H1 (cell line): ENCODE measurements around the gene MAST2. TPM values are rescaled to one million over a fixed set of nuclear protein-coding genes. Genes with fewer than 3 reads are reported as not detected.

Experiments used
- CTCF ChIA-PET: fragments of 300-600 bp; sonication (Branson Sonifier 250); formaldehyde crosslinking; loops from one replicate; lab custom pipeline; 2021; ENCODE audit not compliant: partially characterized antibody; lab: Charles Lee
- POLR2A ChIA-PET: fragments of 300-600 bp; sonication (Branson Sonifier 250); formaldehyde crosslinking; loops from one replicate; lab custom pipeline; 2021; ENCODE audit warnings: inconsistent platforms; ENCODE audit not compliant: partially characterized antibody; lab: Charles Lee
- DNase-seq, 2 experiments: peaks; one replicate each; pipeline versions ENCODE4 v3.0.0 to v3.0.0-alpha.2; 2010 to 2022; ENCODE audit warnings: low spot score in 2 of 2, low read depth in 1 of 2, mixed read lengths in 1 of 2
- FAIRE-seq: peaks from 2 replicates; lab custom pipeline; 2011; peaks lifted over from hg19 to GRCh38; lab: Jason Lieb, UNC
- H2AFZ ChIP-seq: 2 replicates; pipeline ENCODE4 v1.8.1; 2012; ENCODE audit warnings: low read length, inconsistent platforms
- H2AK5ac ChIP-seq: 2 replicates; pipeline ENCODE4 v1.6.1; 2013; ENCODE audit warnings: low read depth, low read length
- H2BK120ac ChIP-seq: replicated peaks from 2 replicates; pipeline ENCODE3; 2013; ENCODE audit warnings: low read depth, low read length, inconsistent platforms
- H2BK12ac ChIP-seq: 2 replicates; pipeline ENCODE4 v1.6.1; 2013; ENCODE audit warnings: low read depth, low read length
- H2BK15ac ChIP-seq: 2 replicates; pipeline ENCODE4 v1.6.1; 2013; ENCODE audit warnings: low read length
- H2BK20ac ChIP-seq: 2 replicates; pipeline ENCODE4 v1.6.1; 2013; ENCODE audit warnings: low read length
- H2BK5ac ChIP-seq: 2 replicates; pipeline ENCODE4 v1.6.1; 2013; ENCODE audit warnings: low read depth, low read length
- H3K14ac ChIP-seq: 2 replicates; pipeline ENCODE4 v1.6.1; 2013; ENCODE audit warnings: inconsistent platforms; ENCODE audit not compliant: insufficient read length
- H3K18ac ChIP-seq: 2 replicates; pipeline ENCODE4 v1.6.1; 2013; ENCODE audit warnings: low read length; ENCODE audit errors: extremely low read depth
- H3K23ac ChIP-seq: 2 replicates; pipeline ENCODE4 v1.6.1; 2013; ENCODE audit warnings: inconsistent platforms; ENCODE audit not compliant: insufficient read length
- H3K23me2 ChIP-seq: 2 replicates; pipeline ENCODE4 v1.6.1; 2013; ENCODE audit warnings: low read depth, low read length
- H3K27ac ChIP-seq: 2 replicates; pipeline ENCODE4 v1.6.1; 2011; ENCODE audit warnings: low read depth, low read length, inconsistent platforms
- H3K27me3 ChIP-seq, 4 experiments: replicated peaks in 1 of 4; 1 replicate in 1 of 4; 2 replicates in 3 of 4; pipeline versions ENCODE4 v1.6.1 to v1.8.1; 2011 to 2013; ENCODE audit warnings: low read length in 3 of 4, mild to moderate bottlenecking in 3 of 4, inconsistent platforms in 2 of 4, mixed read lengths in 2 of 4, moderate library complexity in 1 of 4; ENCODE audit not compliant: control insufficient read depth in 3 of 4, insufficient read depth in 3 of 4; ENCODE audit errors: extremely low read depth in 1 of 4
- H3K36me3 ChIP-seq, 4 experiments: 2 replicates each; pipeline versions ENCODE4 v1.6.1 to v1.8.1; 2011 to 2013; ENCODE audit warnings: mild to moderate bottlenecking in 4 of 4, low read length in 3 of 4, moderate library complexity in 2 of 4, control low read depth in 1 of 4, inconsistent platforms in 1 of 4; ENCODE audit not compliant: insufficient read depth in 4 of 4, control insufficient read depth in 2 of 4
- H3K4ac ChIP-seq: replicated peaks from 2 replicates; pipeline ENCODE3; 2013; ENCODE audit warnings: low read length, low read depth, mixed read lengths, inconsistent platforms; ENCODE audit not compliant: insufficient read length
- H3K4me1 ChIP-seq, 4 experiments: replicated peaks in 1 of 4; 1 replicate in 1 of 4; 2 replicates in 3 of 4; pipeline versions ENCODE4 v1.6.1 to v1.8.1; 2011 to 2013; ENCODE audit warnings: low read length in 3 of 4, inconsistent platforms in 2 of 4, mixed read lengths in 1 of 4; ENCODE audit not compliant: insufficient read depth in 4 of 4, control insufficient read depth in 3 of 4
- H3K4me2 ChIP-seq, 2 experiments: 2 replicates each; pipeline versions ENCODE4 v1.6.1 to v1.8.1; 2011 to 2013; ENCODE audit warnings: low read depth in 2 of 2, low read length in 2 of 2, control low read depth in 1 of 2, inconsistent platforms in 1 of 2, mild to moderate bottlenecking in 1 of 2; ENCODE audit not compliant: insufficient read depth in 1 of 2
- H3K4me3 ChIP-seq, 4 experiments: fragments of 200-600, 300-600 bp in 1 of 4; sonication (generic), shearing (Covaris generic), sonication (Bioruptor Twin) in 1 of 4; 2 replicates each; pipeline versions ENCODE4 v1.5.1 to v1.8.1; 2011 to 2016; ENCODE audit warnings: low read length in 4 of 4, low read depth in 3 of 4, control low read depth in 2 of 4, inconsistent platforms in 2 of 4, mild to moderate bottlenecking in 2 of 4, mixed read lengths in 1 of 4, moderate library complexity in 1 of 4; ENCODE audit not compliant: insufficient read depth in 2 of 4; ENCODE audit errors: extremely low read depth in 1 of 4
- H3K56ac ChIP-seq: replicated peaks from 2 replicates; pipeline ENCODE3; 2013; ENCODE audit warnings: low read depth, mild to moderate bottlenecking, mixed read lengths, low read length, inconsistent platforms; ENCODE audit not compliant: insufficient read length
- H3K79me1 ChIP-seq: 2 replicates; pipeline ENCODE4 v1.6.1; 2013; ENCODE audit warnings: low read depth, low read length, control low read depth
- H3K79me2 ChIP-seq, 2 experiments: 2 replicates each; pipeline versions ENCODE4 v1.6.1 to v1.8.1; 2012 to 2013; ENCODE audit warnings: low read length in 2 of 2, mild to moderate bottlenecking in 2 of 2, inconsistent platforms in 1 of 2; ENCODE audit not compliant: insufficient read depth in 2 of 2, control insufficient read depth in 1 of 2
- H3K9ac ChIP-seq, 4 experiments: replicated peaks in 1 of 4; 1 replicate in 1 of 4; 2 replicates in 3 of 4; pipeline versions ENCODE4 v1.6.1 to v1.8.1; 2011 to 2013; ENCODE audit warnings: low read depth in 3 of 4, low read length in 3 of 4, control low read depth in 2 of 4, mild to moderate bottlenecking in 2 of 4, moderate library complexity in 2 of 4, inconsistent platforms in 1 of 4; ENCODE audit errors: extremely low read depth in 1 of 4
- H3K9me3 ChIP-seq, 2 experiments: 2 replicates each; pipeline versions ENCODE4 v1.6.1 to v1.8.1; 2012 to 2013; ENCODE audit warnings: mild to moderate bottlenecking in 2 of 2, moderate library complexity in 2 of 2, control low read depth in 1 of 2, inconsistent platforms in 1 of 2, low read depth in 1 of 2, low read length in 1 of 2, mixed read lengths in 1 of 2; ENCODE audit not compliant: insufficient read depth in 2 of 2
- H4K20me1 ChIP-seq, 2 experiments: replicated peaks in 1 of 2; 2 replicates each; pipeline versions ENCODE3 to v1.8.1; 2011 to 2013; ENCODE audit warnings: inconsistent platforms in 2 of 2, low read length in 2 of 2, mild to moderate bottlenecking in 1 of 2; ENCODE audit not compliant: insufficient read depth in 2 of 2, control insufficient read depth in 1 of 2
- H4K5ac ChIP-seq: 2 replicates; pipeline ENCODE4 v1.6.1; 2013; ENCODE audit warnings: low read length, low read depth, mixed read lengths, inconsistent platforms; ENCODE audit not compliant: insufficient read length
- H4K8ac ChIP-seq: 2 replicates; pipeline ENCODE4 v1.8.0; 2013; ENCODE audit warnings: mild to moderate bottlenecking, moderate library complexity, low read length, inconsistent platforms; ENCODE audit not compliant: insufficient read depth; ENCODE audit errors: extremely low read depth
- H4K91ac ChIP-seq: replicated peaks from 2 replicates; pipeline ENCODE3; 2013; ENCODE audit warnings: low read length, mixed read lengths, inconsistent platforms; ENCODE audit not compliant: insufficient read length
- BACH1 ChIP-seq: IDR thresholded peaks from 2 replicates; pipeline ENCODE4 v1.6.1; 2012; ENCODE audit warnings: low read length, improper control_type of control experiment
- BRCA1 ChIP-seq: IDR thresholded peaks from 2 replicates; pipeline ENCODE4 v1.6.1; 2012; ENCODE audit warnings: low read depth, low read length, improper control_type of control experiment
- CBX5 ChIP-seq: fragments of 300-800, 300-1000 bp; sonication (generic); IDR thresholded peaks from 2 replicates; pipeline ENCODE4 v1.7.1; 2016; ENCODE audit warnings: antibody characterized with exemption, low read length, low read depth
- CBX8 ChIP-seq: fragments of 300-800, 300-1000 bp; sonication (generic); IDR thresholded peaks from 2 replicates; pipeline ENCODE4 v1.7.1; 2016; ENCODE audit warnings: low read depth, low read length, borderline replicate concordance
- EGR1 ChIP-seq: IDR thresholded peaks from 2 replicates; pipeline ENCODE4 v1.6.1; 2011; ENCODE audit warnings: low read depth, low read length, borderline replicate concordance
- FOSL1 ChIP-seq: IDR thresholded peaks from 2 replicates; pipeline ENCODE4 v1.6.1; 2011; ENCODE audit warnings: mild to moderate bottlenecking, low read depth, low read length, moderate library complexity; ENCODE audit not compliant: insufficient read depth
- GABPA ChIP-seq: IDR thresholded peaks from 2 replicates; pipeline ENCODE4 v1.6.1; 2011; ENCODE audit warnings: mild to moderate bottlenecking, low read length, moderate library complexity, borderline replicate concordance; ENCODE audit not compliant: insufficient read depth
- PHF8 ChIP-seq: fragments of 200-600 bp; sonication (generic); conservative IDR thresholded peaks from 2 replicates; pipeline ENCODE4 v1.7.1; 2012; ENCODE audit warnings: low read depth, mild to moderate bottlenecking, inconsistent platforms, low read length, moderate library complexity
- RBBP5 ChIP-seq: IDR thresholded peaks from 2 replicates; pipeline ENCODE4 v1.7.1; 2012; ENCODE audit warnings: low read depth, mild to moderate bottlenecking, inconsistent platforms, low read length, moderate library complexity, borderline replicate concordance
- RNF2 ChIP-seq: fragments of 200-900, 300-1000 bp; sonication (generic); IDR thresholded peaks from 2 replicates; pipeline ENCODE4 v1.7.1; 2016; ENCODE audit warnings: borderline replicate concordance, low read depth, mild to moderate bottlenecking, antibody characterized with exemption, low read length; ENCODE audit not compliant: poor library complexity, severe bottlenecking; ENCODE audit errors: missing control alignments
- RXRA ChIP-seq: IDR thresholded peaks from 2 replicates; pipeline ENCODE4 v1.6.1; 2011; ENCODE audit warnings: low read depth, mild to moderate bottlenecking, low read length, moderate library complexity; ENCODE audit not compliant: insufficient read depth
- SP1 ChIP-seq: IDR thresholded peaks from 2 replicates; pipeline ENCODE4 v1.6.1; 2011; ENCODE audit warnings: low read depth, low read length
- SP2 ChIP-seq: IDR thresholded peaks from 2 replicates; pipeline ENCODE4 v1.6.1; 2012; ENCODE audit warnings: mild to moderate bottlenecking, low read length, inconsistent platforms
- WGBS, 2 experiments: shearing (Covaris generic) in 1 of 2; methylation state at CpG; one replicate each; pipeline versions ENCODE4 v1.1.6 to v1.1.7; 2013 to 2015; ENCODE audit warnings: low lambda C conversion rate in 2 of 2, mixed read lengths in 2 of 2, inconsistent platforms in 1 of 2, low coverage in 1 of 2, missing lambda C conversion rate in 1 of 2; ENCODE audit not compliant: insufficient replicate concordance in 2 of 2, insufficient coverage in 1 of 2, insufficient read length in 1 of 2; ENCODE audit errors: extremely low coverage in 1 of 2, missing lambda C conversion rate in 1 of 2; 5-methylcytosine and 5-hydroxymethylcytosine counted together
- polyA plus RNA-seq, 7 experiments: library from polyadenylated mRNA; depleted of rRNA in 3 of 7; stranded (reverse) in 5 of 7; unstranded in 2 of 7; fragments of >200 nt in 5 of 7; fragments of 200-250 nt in 2 of 7; gene quantifications; 1 replicate in 5 of 7; 2 replicates in 1 of 7; 4 replicates in 1 of 7; pipeline versions ENCODE4 v1.2.1 to v1.2.3, GENCODE V29; 2011 to 2013; ENCODE audit warnings: missing spikeins in 2 of 7, mixed read lengths in 2 of 7
- total RNA-seq: library from RNA; stranded (reverse); fragmentation: NEBNext Ultra II Directional; extraction: Animal tissue kit (Norgen Biotek cat#: 25700); gene quantifications from 2 replicates; pipeline ENCODE4 v1.2.1, GENCODE V29; 2021
- TF ChIP-seq, protein P1 (sequence below): IDR thresholded peaks from 2 replicates; pipeline ENCODE4 v1.6.1; 2012; ENCODE audit warnings: inconsistent platforms

MAST2 gene
- total and polyA plus RNA-seq, 2 of the 8 experiments (the other 6 are each of a cell fraction or from before 2014, with no cell fraction given) = 20.5 to 35.4 TPM

DNA sequence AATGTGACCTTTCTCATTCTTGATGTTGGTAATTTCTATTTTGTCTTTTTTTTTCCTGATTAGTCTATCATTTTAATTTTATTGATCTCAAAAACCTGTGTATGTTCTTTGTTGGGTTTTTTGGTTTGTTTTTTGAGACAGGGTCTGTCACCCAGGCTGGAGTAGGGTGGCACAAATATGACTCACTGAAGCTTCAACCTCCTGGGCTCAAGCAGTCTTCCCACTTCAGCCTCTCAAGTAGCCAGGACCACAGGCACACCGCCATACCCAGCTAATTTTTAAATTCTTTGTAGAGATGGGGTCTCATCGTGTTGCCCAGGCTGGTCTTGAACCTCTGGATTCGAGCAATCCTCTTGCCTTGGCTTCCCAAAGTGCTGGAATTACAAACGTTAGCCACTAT is 183.8 kb downstream of the MAST2 start:
- no peak overlapping the region for H3K27ac ChIP-seq
- no peaks in the 10 kb centered on the region for H3K36me3 ChIP-seq
- CTCF ChIA-PET = no interaction called here
- no peak for TF ChIP-seq CBX8
- TF ChIP-seq RXRA = no peak
- TF ChIP-seq RBBP5 = no peak
- no peak for TF ChIP-seq RNF2
- no peak for TF ChIP-seq SP2
- TF ChIP-seq, protein P1, sequence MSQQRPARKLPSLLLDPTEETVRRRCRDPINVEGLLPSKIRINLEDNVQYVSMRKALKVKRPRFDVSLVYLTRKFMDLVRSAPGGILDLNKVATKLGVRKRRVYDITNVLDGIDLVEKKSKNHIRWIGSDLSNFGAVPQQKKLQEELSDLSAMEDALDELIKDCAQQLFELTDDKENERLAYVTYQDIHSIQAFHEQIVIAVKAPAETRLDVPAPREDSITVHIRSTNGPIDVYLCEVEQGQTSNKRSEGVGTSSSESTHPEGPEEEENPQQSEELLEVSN = no peak
- no peak for TF ChIP-seq BACH1
- no peak for TF ChIP-seq CBX5
- TF ChIP-seq BRCA1 = no peak
- TF ChIP-seq PHF8 = no peak
- TF ChIP-seq SP1 = no peak
- no peak for TF ChIP-seq FOSL1
- TF ChIP-seq GABPA = no peak
- no peak for TF ChIP-seq EGR1

More for the DNA sequence above, 183.8 kb downstream of the MAST2 start:
- Histone ChIP-seq H3K79me2 (0 out of 4 replicates have a peak, but pooled peaks cover 0 to 6% of the 10 kb centered on the region in 2 experiments), H3K4ac (no peak overlapping the region), H3K23me2 (no peaks in the 10 kb centered on the region), H2AK5ac (no peak overlapping the region), H3K14ac (no peak overlapping the region), H2BK120ac (no peak overlapping the region), H2BK12ac (no peak overlapping the region), H3K4me1 (no peaks in the 10 kb centered on the region), H3K18ac (no peak overlapping the region), H3K27me3 (no peaks in the 10 kb centered on the region), H2BK15ac (no peak overlapping the region), H4K8ac (no peak overlapping the region), H3K9me3 (peaks cover 0 to 2% of the 10 kb centered on the region in 2 experiments; a peak in 1 of 4 replicates), H4K20me1 (no peaks in the 10 kb centered on the region), H3K23ac (no peak overlapping the region), H2BK20ac (no peak overlapping the region), H3K9ac (no peak overlapping the region), H4K5ac (no peak overlapping the region), H4K91ac (no peak overlapping the region), H2BK5ac (no peak overlapping the region), H3K79me1 (no peaks in the 10 kb centered on the region), H3K4me3 (no peak overlapping the region), H2AFZ (no peak overlapping the region), H3K4me2 (no peak overlapping the region), H3K56ac (no peak overlapping the region)
- FAIRE-seq (no peak), DNase-seq (no peak)
- WGBS, 2 experiments = 83% methylated on average over 4 of the region's 4 CpGs; no CpG with 5 or more reads in 1 of the 2 experiments
- POLR2A ChIA-PET = no interaction called here
